Subcutaneous adipose tissue (tissue), 4 donors: ENCODE results near the gene DUSP14. TPM values are rescaled to one million over a fixed set of nuclear protein-coding genes. Genes with fewer than 3 reads are reported as not detected.

Experiments
- CTCF ChIP-seq: fragments of 450-650 bp; IDR thresholded peaks from one replicate; pipeline ENCODE4 v1.5.1; 2016; ENCODE audit warnings: low read depth, mild to moderate bottlenecking, control low read depth, antibody characterized with exemption, moderate library complexity
- total RNA-seq, 4 donors: library from RNA; depleted of rRNA; stranded (reverse); fragments of >200 nt; gene quantifications; one replicate each; pipeline ENCODE4 v1.1.0, GENCODE V29; 2016

The DUSP14 gene
- total RNA-seq, 4 donors from 2014 or later: 10.8 to 23.1 (median 15.8) TPM

- TF ChIP-seq CTCF: no peak
Measured at GRCh38 chr17:37478187-37478586, 11.5 kb upstream of the DUSP14 start.

GRCh38 chr17:37479025-37479424 lies 10.7 kb upstream of the DUSP14 start:
- no peak for TF ChIP-seq CTCF

- TF ChIP-seq CTCF: no peak
Measured at GRCh38 chr17:37480427-37480826, 9.3 kb upstream of the DUSP14 start.

- no peak for TF ChIP-seq CTCF
Measured at GRCh38 chr17:37481001-37481665, 8.6 kb upstream of the DUSP14 start.

GRCh38 chr17:37483311-37484039 lies 6.2 kb upstream of the DUSP14 start:
- TF ChIP-seq CTCF: no peak

GRCh38 chr17:37485938-37486570 lies 3.6 kb upstream of the DUSP14 start:
- TF ChIP-seq CTCF: no peak

GRCh38 chr17:37488009-37488604 lies 1.6 kb upstream of the DUSP14 start:
- no peak for TF ChIP-seq CTCF
